ENCODE measurements around the gene TVP23C. TPM values are rescaled to one million over a fixed set of nuclear protein-coding genes. Genes with fewer than 3 reads are reported as not detected.

The TVP23C gene
- total RNA-seq, 1 experiment from 2014 or later, result 16.9 TPM

DNA sequence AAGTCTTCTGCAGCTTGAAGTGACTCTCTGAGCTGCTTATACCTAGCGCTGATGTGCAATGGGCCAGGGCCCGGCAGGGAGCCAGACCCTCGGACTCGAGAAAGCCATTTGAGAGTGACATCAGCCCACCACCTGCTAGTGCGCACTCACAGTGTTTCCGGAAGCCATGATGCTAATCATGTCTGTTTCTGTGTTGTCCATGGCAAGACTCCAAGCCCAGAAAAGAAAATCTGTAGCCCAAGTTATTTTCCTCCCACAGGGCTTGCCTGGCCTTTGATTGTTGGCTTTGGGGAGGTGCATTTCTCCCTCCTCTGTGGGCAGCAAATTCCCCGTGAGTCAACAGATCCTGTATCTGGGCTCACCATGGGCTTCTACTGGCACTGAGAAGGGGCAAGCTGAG lies 94.0 kb downstream of the TVP23C start:
- Histone ChIP-seq H3T11ph (ENCODE audit: low read length) (no peak overlapping the region), H3K4me1 (ENCODE audit: insufficient read depth, low read length) (no peaks in the 10 kb centered on the region; the same call in 1 of the 2 replicates), H3K23me2 (ENCODE audit: insufficient read length, low read depth, low read length, poor library complexity, severe bottlenecking) (no peaks in the 10 kb centered on the region), H3K18ac (ENCODE audit: insufficient read length, low read depth, low read length) (no peak overlapping the region), H3K79me2 (ENCODE audit: insufficient read depth, low read length) (no peaks in the 10 kb centered on the region), H4K91ac (ENCODE audit: insufficient read length, low read depth, low read length) (no peak overlapping the region), H3K14ac (ENCODE audit: insufficient read depth, low read length) (no peak overlapping the region), H3K9me3 (ENCODE audit: control insufficient read depth, low read depth, low read length) (no peaks in the 10 kb centered on the region), H4K5ac (ENCODE audit: insufficient read length, low read depth, low read length) (no peak overlapping the region), H2AK5ac (ENCODE audit: insufficient read length, low read length) (no peak overlapping the region), H3K27ac (ENCODE audit: insufficient read length, low read depth, low read length) (no peak overlapping the region), H3K23ac (ENCODE audit: insufficient read length, low read depth, low read length) (no peak overlapping the region), H4K8ac (replicated peaks; ENCODE audit: insufficient read length, low read depth, low read length) (no peak overlapping the region), H3K9ac (ENCODE audit: extremely low read depth, insufficient read length, low read length) (no peak overlapping the region), H2BK120ac (ENCODE audit: low read depth, low read length, poor library complexity, severe bottlenecking) (no peak overlapping the region), H4K20me1 (ENCODE audit: control insufficient read depth, insufficient read depth, insufficient read length) (no peaks in the 10 kb centered on the region), H2BK5ac (ENCODE audit: insufficient read length, low read length) (no peak overlapping the region), H2AFZ (ENCODE audit: low read length) (no peak overlapping the region), H3K79me1 (ENCODE audit: insufficient read depth, low read depth, low read length, poor library complexity, severe bottlenecking) (no peaks in the 10 kb centered on the region), H3K4me2 (ENCODE audit: insufficient read depth, insufficient read length, low read length) (no peak overlapping the region), H2BK15ac (ENCODE audit: low read depth, low read length) (no peak overlapping the region), H2BK20ac (ENCODE audit: low read depth, low read length, poor library complexity, severe bottlenecking) (no peak overlapping the region), H3K56ac (ENCODE audit: insufficient read length, low read depth, low read length) (no peak overlapping the region), H2BK12ac (ENCODE audit: insufficient read length, low read depth, low read length) (no peak overlapping the region), H3K4ac (ENCODE audit: low read depth, low read length) (no peak overlapping the region), H3K27me3 (ENCODE audit: insufficient read depth, low read length) (no peaks in the 10 kb centered on the region)
- no peak overlapping the region for H3K27ac Mint-ChIP-seq
- H3K9me3 Mint-ChIP-seq, result no peaks in the 10 kb centered on the region
- peaks cover 0 to under 1% (median 0%) of the 10 kb centered on the region in 3 experiments; a peak in 3 of 7 replicates for H3K36me3 Mint-ChIP-seq (ENCODE audit: insufficient read depth in 1 of 3, low read depth in 3 of 3)
- no peak overlapping the region for H3K4me3 Mint-ChIP-seq
- WGBS (ENCODE audit: extremely low coverage, insufficient read length, low lambda C conversion rate), result no CpG with 5 or more reads among the region's 7 CpGs
- no peaks in the 10 kb centered on the region for H3K27me3 Mint-ChIP-seq (ENCODE audit: low read depth)
- peaks cover 11 to 13% of the 10 kb centered on the region in 2 experiments for H3K4me1 Mint-ChIP-seq
- DNase-seq, result no peak
- TF ChIP-seq, protein P1, sequence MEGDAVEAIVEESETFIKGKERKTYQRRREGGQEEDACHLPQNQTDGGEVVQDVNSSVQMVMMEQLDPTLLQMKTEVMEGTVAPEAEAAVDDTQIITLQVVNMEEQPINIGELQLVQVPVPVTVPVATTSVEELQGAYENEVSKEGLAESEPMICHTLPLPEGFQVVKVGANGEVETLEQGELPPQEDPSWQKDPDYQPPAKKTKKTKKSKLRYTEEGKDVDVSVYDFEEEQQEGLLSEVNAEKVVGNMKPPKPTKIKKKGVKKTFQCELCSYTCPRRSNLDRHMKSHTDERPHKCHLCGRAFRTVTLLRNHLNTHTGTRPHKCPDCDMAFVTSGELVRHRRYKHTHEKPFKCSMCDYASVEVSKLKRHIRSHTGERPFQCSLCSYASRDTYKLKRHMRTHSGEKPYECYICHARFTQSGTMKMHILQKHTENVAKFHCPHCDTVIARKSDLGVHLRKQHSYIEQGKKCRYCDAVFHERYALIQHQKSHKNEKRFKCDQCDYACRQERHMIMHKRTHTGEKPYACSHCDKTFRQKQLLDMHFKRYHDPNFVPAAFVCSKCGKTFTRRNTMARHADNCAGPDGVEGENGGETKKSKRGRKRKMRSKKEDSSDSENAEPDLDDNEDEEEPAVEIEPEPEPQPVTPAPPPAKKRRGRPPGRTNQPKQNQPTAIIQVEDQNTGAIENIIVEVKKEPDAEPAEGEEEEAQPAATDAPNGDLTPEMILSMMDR (conservative IDR thresholded peaks at IDR 0.05), result no peak

Measured in H9 (cell line).